ENCODE data around the gene LRRC45. TPM values are rescaled to one million over a fixed set of nuclear protein-coding genes. Genes with fewer than 3 reads are reported as not detected.

Gene LRRC45
- total and polyA plus RNA-seq, 9 of the 15 experiments (the other 6 are each of a cell fraction or from before 2014, with no cell fraction given): 3.5 to 21.5 (median 11.2) TPM; not detected in 2

- no peak; the same call in 1 of the 2 replicates for TF ChIP-seq TCF3 (CRISPR knock-in tag; IDR thresholded peaks at IDR 0.05)
- peak; percentile 94 for TF ChIP-seq AFF4 (CRISPR knock-in tag; IDR thresholded peaks at IDR 0.05)
- TF ChIP-seq, protein P1, sequence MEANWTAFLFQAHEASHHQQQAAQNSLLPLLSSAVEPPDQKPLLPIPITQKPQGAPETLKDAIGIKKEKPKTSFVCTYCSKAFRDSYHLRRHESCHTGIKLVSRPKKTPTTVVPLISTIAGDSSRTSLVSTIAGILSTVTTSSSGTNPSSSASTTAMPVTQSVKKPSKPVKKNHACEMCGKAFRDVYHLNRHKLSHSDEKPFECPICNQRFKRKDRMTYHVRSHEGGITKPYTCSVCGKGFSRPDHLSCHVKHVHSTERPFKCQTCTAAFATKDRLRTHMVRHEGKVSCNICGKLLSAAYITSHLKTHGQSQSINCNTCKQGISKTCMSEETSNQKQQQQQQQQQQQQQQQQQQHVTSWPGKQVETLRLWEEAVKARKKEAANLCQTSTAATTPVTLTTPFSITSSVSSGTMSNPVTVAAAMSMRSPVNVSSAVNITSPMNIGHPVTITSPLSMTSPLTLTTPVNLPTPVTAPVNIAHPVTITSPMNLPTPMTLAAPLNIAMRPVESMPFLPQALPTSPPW (CRISPR knock-in tag; IDR thresholded peaks at IDR 0.05): peak; percentile 80
- TF ChIP-seq ESRRA (IDR thresholded peaks at IDR 0.05; ENCODE audit: borderline replicate concordance, low read depth): peak; percentile 65; the same call in 1 of the 2 replicates
- peak; percentile 76 for TF ChIP-seq ZBTB7A (IDR thresholded peaks at IDR 0.05; ENCODE audit: borderline replicate concordance, control insufficient read depth, low read depth, low read length)
- TF ChIP-seq KAT2B (IDR thresholded peaks at IDR 0.05; ENCODE audit: low read depth, low read length): no peak
- peak; percentile 70; the same call in 1 of the 2 replicates for TF ChIP-seq ZBTB17 (CRISPR knock-in tag; IDR thresholded peaks at IDR 0.05)
- peak; percentile 20 to 96; a peak in 2 of 4 replicates for TF ChIP-seq TEAD1 (CRISPR knock-in tag; IDR thresholded peaks at IDR 0.05)
- peak; percentile 70; the same call in 1 of the 2 replicates for TF ChIP-seq MBD2 (IDR thresholded peaks at IDR 0.05; ENCODE audit: borderline replicate concordance, low read depth)
- peak; percentile 57; the same call in 1 of the 2 replicates for TF ChIP-seq KLF1 (tag; IDR thresholded peaks at IDR 0.05)
- peak; percentile 79; the same call in 1 of the 2 replicates for TF ChIP-seq TARDBP (IDR thresholded peaks at IDR 0.05)
- TF ChIP-seq, protein P2, sequence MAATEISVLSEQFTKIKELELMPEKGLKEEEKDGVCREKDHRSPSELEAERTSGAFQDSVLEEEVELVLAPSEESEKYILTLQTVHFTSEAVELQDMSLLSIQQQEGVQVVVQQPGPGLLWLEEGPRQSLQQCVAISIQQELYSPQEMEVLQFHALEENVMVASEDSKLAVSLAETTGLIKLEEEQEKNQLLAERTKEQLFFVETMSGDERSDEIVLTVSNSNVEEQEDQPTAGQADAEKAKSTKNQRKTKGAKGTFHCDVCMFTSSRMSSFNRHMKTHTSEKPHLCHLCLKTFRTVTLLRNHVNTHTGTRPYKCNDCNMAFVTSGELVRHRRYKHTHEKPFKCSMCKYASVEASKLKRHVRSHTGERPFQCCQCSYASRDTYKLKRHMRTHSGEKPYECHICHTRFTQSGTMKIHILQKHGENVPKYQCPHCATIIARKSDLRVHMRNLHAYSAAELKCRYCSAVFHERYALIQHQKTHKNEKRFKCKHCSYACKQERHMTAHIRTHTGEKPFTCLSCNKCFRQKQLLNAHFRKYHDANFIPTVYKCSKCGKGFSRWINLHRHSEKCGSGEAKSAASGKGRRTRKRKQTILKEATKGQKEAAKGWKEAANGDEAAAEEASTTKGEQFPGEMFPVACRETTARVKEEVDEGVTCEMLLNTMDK (IDR thresholded peaks at IDR 0.05; ENCODE audit: borderline replicate concordance, insufficient read depth, low read depth, low read length, poor library complexity, severe bottlenecking): peak; percentile 72
- TF ChIP-seq TSHZ1 (CRISPR knock-in tag; IDR thresholded peaks at IDR 0.05): no peak
- peak; percentile 55 for TF ChIP-seq NFIC (IDR thresholded peaks at IDR 0.05)
- peak; percentile 61; the same call in 1 of the 2 replicates for TF ChIP-seq CREM (IDR thresholded peaks at IDR 0.05; ENCODE audit: low read depth)
Observed at GRCh38 chr17:82037092-82037888, 14.2 kb downstream of the LRRC45 start, which contains the start of gene DCXR (continued).
